NCI-H1694 treated with DMSO at 0.1 percent for 48 hours (cell line): ENCODE data around the gene AIFM3.
A peak's percentile ranks its signal among the peaks of the same experiment; 100 is the strongest.

Experiments used
- DNase-seq: peaks from one replicate; lab custom pipeline; 2025; lab: John Stamatoyannopoulos, UW

AIFM3 gene

DNA sequence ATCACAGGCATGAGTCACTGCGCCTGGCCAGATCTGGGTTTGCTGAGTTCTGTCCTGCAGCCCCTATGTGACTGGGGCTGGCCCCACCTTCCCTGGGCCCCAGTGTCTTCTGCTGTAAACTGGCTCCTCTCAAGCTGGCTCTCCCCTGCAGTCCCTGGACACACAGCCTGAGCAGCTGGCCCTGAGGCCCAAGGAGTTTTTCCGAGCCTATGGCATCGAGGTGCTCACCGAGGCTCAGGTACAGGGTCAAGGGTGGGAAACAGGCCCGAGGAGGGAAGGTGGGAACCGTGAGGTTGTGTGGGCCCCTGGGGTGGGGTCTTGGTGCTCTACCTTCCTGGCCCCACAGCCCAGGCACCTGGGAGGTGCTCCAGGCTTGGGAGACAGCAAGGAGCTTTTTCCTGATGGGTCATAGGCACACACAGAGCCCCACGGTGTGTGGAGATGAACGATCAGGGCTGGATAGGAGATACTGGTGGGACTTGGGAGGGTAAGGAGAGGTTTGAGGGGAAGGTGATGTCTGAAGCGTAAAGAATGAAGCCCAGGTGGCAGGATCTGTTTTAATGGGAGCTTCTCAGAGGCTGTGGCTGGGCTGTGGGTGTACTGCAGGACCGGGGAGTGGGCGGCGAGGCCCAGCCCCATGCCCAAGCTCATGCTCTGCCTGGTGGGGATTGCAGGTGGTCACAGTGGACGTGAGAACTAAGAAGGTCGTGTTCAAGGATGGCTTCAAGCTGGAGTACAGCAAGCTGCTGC is 8.7 kb downstream of the AIFM3 start:
- no peak for DNase-seq

DNA sequence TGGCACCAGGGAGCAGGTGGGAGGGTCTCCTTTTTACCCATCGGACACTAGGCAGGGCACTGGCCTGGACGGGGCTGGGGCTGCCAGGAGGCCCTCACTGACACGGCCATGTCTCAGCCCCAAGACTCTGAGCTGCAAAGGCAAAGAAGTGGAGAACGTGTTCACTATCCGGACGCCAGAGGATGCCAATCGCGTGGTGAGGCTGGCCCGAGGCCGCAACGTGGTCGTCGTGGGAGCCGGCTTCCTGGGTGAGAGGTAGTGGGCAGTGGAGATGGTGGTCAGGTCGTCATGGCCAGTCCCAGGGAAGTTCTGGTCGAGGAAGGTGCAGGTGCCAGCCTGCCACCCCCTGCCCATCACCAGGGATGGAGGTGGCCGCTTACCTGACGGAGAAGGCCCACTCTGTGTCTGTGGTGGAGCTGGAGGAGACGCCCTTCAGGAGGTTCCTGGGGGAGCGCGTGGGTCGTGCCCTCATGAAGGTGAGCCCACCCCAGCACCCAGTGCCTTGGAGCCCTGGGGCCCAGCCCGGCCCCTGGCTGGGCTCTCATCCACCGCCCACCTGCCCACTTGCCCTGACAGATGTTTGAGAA is 9.3 kb downstream of the AIFM3 start:
- no peak for DNase-seq

DNA sequence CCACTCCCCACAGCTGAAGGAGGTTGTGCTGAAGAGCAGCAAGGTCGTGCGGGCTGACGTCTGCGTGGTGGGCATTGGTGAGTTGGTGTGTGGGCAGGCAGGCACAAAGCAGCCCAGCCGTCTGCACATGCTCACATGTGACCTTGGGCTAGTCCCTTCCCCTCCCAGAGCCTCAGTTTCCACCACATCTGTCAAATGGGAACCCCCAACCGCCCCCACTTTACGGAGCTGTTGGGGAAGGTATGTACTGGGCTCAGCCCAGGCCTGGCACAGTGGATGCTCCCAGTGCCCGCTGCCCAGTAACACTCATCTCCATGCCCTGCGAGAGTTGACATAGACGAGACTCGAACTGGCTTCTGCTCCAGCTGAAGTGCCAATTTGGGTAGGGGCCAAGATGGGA is 10.0 kb downstream of the AIFM3 start:
- DNase-seq, result no peak

DNA sequence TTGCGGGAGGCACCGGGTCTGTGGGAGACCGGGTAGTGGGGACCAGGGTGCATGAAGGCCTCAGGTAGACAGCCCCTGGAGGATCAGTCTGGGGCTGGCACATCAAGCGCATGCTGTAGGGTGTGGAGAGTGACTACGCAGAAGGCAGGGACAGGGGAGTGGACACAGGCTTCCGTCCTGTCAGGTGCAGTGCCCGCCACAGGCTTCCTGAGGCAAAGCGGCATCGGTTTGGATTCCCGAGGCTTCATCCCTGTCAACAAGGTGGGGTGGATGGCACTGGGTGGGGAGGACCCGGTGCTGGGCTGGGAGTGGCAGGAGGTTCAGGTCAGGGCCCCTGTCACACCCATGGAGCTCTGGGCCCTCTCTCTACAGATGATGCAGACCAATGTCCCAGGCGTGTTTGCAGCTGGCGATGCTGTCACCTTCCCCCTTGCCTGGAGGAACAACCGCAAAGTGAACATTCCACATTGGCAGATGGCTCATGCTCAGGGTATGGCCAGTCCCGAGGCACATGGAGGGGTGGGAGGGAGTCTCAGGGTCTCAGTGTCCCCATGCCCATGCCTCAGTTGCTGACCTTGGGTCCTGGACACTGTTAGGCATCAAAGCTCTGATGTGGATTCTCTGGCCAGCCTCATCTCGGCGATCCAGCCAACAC is 10.6 kb downstream of the AIFM3 start:
- DNase-seq, result no peak

DNA sequence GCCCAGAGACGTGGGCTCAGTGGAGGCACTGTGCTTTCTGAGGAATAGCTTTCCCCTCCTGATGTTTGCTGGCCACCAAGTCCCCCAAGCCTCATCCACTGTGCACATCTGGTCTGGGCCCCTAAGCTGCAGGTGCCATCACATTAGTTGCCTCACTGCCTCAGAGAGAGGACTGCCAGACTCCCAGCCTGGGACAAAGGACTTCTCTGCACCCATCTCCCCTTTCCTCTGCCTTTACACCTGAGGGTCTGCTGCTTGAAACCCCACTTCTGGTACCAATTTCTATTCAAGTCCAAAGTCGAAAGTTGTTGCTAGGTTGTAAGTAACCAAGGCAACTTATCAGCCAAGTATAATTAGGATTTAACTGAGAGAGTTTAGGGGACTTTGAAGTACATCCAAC is 11.4 kb downstream of the AIFM3 start:
- no peak for DNase-seq

DNA sequence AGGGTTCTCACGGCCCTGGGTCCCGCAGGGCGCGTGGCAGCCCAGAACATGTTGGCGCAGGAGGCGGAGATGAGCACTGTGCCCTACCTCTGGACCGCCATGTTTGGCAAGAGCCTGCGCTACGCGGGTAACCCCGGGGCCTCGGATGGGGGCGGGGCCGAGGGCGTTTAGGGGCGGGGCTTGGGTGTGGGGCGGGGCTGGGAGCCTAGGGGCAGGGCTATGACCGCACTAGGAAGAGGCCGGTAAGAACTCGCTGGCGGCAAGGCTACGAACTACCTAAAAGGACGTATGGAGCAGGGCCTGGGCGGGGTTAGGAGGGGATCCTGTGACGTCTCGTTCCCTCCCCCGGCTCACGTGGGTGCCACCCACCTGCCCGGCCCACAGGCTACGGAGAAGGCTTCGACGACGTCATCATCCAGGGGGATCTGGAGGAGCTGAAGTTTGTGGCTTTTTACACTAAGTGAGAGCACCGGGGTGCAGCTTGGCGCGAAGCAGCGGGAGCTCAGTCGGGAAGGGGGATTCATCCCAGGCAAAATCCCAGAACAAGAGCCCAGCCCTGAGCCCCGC is 12.3 kb downstream of the AIFM3 start:
- no peak for DNase-seq

DNA sequence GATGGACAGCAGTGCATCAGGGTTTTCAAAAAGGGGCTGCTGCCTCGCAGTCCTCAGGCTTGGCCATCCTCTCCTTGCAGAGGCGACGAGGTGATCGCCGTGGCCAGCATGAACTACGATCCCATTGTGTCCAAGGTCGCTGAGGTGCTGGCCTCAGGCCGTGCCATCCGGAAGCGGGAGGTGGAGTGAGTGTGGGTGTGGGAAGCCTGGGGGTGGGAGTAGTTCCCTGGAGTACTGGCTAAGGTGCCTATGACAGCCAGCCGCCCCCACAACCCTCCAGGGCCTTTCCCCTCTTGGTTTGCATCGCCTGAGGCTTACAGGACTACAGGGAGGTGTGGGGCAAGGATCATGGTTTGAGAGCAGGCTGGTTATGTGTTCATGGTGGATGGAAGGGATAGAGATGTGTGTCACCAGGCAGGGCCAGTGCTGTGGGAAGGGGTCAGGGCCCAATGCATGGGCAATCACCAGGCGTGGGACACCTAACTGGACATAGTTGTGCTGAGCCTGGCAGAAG is 12.9 kb downstream of the AIFM3 start:
- DNase-seq, result no peak

DNA sequence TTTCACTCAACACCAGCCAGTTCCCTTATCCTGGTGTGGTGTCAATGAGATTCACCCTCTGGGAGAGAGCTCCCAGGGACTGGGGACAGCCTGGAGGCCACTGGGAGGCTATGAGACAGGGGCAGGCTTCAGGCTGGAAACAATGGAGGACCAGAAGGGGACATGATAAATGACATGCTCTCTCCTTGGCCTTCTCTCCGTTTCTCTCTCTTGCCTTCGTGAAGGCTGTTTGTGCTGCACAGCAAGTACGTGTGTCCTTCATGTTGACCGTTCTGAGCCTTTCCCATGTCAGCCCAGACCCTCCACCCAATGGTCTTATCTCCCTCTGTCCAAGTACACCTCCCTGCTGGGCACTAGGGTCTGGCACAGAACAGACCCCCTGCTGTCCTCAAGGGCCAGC is 13.5 kb downstream of the AIFM3 start:
- no peak for DNase-seq

DNA sequence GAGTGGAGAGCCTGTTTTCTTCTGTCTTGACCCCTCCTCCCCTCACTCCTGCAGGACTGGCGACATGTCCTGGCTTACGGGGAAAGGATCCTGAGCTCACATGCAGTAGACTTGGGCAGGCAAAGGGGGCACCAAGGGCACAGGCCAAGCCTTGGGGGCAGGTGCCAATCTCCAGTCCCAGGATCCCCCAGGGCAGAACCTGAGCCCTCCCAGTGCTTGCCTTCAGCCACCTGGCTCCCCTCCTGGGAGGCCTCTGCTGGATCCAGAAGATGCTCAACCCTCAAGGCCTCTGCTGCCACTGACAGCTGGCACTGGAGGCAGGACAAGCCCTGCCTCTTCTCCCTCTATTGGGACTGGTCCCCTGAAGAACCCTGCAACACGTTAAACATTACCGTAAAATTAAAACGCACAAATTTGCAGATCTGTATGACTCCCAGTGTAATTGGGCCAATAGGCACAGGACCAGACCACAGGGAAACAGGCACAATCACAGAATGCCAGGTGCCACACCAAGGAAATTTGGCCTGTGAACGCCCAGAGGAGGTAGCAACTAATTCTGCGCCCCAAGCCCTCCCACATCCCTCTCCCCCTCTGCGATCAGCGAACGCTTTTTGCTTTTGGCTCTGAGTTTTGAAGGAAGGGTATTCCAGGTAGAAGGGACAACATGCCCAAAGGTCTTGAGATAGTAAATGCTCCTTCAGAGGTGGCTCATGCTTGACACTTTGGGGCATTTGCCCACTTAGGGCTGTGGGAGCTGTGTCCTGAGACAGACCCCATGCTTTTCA is 14.1 kb downstream of the AIFM3 start:
- DNase-seq, result no peak

DNA sequence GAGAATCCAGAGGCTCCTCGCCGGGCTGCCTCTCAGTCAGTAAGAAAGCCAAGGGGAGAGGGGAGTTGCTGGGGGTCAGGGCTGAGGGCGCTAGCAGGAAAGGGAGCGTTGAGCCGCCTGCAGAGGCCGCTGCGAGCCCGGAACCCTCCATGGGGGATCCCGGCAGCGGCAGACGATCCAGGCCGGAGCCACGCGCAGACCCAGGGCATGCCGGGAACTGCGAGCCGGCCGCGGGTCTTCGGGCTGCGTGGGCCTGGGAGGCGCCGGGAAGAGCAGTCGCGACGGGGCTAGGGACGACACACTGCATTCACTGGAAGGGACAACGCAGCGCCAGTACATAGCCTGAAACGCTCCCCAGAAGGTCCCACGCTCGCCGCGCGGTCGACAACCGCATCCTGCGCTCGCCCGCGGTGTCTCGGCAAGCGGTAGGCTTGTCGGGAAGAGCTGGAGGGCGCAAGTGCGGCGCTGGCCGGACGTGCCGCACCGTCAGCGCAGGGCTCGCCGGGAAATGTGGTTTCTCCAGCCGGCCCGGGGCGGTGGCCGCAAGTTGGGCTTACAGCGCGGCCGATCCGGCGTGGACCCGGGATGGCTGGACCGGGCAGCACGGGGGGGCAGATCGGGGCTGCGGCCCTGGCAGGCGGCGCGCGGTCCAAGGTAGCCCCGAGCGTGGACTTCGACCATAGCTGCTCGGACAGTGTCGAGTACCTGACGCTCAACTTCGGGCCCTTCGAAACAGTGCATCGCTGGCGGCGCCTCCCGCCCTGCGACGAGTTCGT is 14.9 kb downstream of the AIFM3 start, which contains the start of gene LZTR1:
LZTR1 (plus strand) TSS at position 511 of the 776 bp plus-strand sequence; CDS start at position 586, 75 bp downstream.
- peak; percentile 48 for DNase-seq

DNA sequence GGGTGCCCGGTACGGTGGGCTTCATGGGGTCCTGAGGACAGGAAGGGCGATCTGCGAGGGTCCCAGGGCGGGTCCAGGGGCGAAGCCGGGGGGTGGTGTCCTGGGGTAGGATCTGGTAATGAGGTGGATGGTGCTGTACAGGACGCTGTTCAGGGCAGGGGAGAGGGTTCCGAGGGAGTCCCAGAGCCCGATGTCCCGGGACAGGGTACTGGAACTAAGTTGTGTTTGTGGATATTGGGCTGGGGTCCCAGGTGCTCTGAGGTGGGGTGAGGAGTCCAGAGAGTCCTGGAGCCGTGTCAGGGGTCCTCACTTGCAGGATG is 15.5 kb downstream of the AIFM3 start:
- DNase-seq, result no peak

DNA sequence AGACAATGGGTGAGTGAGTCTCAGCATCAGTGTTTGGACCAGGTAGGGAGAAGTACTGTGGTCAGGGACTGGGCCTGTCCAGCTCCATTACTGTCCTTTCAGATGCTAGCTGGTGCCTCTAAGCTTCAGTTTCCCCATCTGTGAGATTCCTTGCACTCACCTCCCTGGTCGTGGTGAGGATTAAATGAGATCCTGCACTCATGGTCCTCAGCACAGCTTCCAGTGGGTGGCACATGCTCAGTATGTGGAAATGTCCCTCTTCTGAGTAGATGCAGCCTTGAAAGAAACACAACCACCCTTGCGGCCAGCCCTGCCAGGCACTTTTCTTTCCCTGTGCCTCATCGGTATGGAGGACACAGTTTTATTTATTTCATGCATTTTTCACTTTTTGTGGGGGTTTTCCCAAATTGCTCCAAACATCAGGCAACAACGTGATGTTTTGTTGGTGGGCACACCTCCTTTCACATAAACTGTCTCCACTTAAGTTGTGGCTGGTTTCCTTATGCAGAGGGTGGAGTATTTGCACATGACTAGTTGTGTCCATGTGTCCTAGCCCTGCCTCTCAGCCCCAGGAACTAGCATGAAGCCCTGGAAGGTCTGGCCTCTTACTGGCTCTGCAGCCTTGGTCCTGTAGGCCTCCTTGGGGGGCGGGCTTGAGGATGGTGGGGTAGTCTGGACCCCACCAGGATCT is 16.2 kb downstream of the AIFM3 start:
- DNase-seq, result no peak

DNA sequence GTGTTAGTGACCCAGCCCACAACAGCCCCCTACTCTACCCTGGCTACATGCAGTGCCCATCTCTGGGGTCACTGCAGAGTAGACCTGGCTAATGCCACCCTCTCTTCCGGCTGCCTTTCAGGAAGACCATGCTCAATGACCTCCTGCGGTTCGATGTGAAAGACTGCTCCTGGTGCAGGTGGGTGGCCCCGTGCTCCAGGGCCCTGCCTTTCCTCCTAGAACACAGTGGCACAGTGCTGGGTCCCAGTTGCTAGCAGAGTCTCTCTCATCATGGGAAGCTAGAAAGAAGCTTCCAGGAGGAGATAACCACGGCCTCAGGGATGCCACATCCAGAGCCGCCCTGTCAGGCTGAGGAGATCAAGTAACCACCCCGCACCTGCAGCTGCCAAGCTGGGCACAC is 18.7 kb downstream of the AIFM3 start:
- no peak for DNase-seq

DNA sequence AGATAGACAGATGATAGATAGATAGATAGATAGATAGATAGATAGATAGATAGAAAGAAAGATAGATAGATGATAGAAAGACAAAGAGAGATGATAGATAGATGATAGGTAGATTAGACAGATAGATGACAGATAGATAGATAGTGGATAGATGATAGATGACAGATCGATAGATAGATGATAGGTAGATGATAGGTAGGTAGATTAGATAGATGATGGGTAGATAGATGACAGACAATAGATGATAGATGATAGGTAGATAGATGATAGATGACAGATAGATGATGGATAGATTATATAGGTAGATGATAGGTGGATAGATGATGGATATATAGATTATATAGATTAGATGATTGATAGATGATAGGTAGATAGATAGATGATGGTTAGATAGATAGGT is 19.3 kb downstream of the AIFM3 start:
- no peak for DNase-seq

DNA sequence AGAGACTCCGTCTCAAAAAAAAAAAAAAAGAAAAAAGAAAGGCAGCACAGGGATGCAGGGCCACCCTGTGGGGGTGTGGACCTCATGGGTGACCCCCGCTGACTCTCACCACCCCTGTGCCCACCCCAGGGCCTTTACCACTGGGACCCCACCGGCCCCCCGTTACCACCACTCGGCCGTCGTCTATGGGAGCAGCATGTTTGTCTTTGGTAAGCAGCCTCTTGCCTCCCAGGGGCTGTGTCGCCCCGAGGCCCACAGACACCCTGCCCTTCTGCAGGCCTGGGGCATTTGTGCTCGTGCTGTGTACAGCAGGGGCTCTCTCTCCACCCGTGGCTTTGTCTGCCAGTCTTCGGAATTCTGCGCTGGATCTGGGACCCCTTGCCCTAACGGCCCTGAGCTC is 20.3 kb downstream of the AIFM3 start:
- DNase-seq, result no peak

DNA sequence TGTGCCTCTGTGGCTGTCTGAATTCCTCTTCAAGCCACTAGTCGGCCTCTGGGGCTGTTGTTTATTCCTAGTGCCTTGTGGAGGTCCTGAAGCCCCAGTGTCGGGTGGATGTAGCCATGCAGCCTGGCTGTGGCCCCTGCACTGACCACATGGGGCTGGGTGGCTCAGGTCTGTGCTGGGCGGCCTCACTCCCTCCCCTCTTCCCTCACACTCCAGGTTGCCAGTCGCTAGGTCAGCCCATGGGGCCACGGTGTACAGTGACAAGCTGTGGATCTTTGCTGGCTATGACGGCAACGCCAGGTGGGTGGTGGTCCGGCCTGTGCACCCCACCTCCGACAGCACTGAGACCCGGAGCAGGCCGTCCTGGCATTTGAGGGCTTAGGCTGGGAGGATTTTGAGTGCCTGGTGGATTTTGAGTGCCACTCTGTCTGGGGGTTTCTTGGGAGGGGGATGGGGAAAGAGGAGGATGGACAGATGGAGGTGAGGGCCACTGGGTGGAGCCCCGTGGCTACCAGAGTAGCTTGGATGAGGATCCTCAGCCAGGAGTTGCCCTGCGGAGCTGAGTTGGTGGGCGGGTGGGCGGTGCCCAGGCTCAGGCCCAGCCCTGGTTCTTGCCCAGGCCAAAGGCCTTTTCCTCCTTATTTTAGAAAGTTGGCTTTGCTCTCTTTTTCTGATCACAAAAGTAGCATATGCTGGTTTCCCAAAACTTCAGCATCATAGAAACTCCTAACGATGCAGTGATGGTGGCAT is 21.7 kb downstream of the AIFM3 start:
- DNase-seq, result no peak

DNA sequence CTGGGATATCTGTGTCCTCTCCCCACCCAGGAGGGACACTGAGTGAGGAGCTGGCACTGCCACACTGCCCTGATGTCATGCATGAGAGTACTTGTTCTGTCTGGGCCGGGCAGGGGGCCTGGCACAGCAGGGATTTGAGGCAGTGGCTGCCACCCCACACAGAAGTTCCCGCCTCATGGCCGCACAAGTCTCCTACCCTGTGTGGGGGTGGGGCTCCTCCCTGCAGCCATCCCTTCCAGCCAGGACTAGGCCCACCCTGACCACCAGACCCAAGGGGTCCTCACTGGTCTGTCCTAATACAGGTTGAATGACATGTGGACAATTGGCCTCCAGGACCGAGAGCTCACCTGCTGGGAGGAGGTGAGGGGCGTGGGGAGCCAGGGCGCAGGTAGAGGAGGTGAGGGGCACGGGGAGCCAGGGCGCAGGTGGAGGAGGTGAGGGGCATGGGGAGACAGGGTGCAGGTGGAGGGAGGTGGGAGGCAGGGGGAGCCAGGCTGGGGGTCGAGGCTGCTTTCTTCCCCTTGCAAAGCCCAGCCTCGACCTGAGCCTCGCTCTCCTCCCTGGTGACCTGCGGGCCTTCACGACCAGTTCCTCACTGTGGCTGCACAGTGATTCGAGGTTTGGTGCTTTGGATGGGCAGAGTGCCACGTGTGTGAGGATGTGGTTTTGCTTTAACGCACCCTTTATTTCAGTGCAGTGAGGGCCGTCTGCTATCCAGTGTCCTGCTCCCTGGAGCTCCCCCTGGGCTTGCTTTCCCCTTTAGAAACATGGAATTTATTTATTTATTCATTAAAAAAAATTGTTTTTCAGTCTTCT is 22.5 kb downstream of the AIFM3 start:
- no peak for DNase-seq

DNA sequence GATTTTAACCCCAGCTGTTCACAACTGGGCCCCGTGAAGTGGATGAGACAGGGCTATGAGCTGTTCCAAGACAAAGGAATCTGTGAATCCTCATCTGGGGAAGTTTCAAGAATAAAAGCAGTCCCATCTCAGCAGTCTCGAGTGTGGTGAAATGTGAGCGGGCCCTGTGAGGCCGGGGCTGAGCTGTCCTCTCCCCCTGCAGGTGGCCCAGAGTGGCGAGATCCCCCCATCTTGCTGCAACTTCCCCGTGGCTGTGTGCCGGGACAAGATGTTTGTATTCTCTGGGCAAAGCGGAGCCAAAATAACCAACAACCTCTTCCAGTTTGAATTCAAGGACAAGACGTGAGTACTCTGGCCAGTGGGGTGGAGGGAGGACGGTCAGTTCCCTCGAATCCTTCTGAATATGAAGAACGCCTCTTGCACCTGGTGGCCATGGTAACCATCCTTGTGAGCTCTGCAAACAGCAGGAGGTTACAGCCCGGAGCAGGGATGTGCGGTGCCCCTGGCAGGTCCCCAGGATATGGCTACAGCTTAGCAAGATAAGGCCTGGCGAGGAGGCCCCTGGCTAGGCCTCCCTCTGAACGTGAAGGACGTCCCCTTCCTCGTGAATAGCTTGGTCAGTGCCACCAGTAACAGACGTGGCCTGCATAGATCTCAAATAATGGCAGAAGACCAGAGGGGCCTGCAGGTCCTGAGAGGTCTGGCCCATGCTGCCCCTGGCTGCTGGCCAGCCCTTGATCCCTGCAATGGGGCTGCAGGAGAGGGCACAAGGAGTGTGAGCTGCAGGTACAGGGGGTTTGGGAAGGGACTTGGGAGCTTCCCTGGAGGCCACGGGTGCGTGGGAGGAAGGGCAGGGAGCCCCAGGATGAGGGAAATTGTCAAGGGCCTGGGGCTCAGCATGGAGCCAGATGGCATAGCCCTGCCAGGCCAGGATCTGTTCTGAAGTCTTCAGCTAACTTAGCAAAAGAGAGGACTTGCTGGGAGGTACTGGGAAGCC is 23.4 kb downstream of the AIFM3 start:
- DNase-seq, result no peak
